Measurements from ENCODE around the gene JPH3. TPM values are rescaled to one million over a fixed set of nuclear protein-coding genes. Genes with fewer than 3 reads are reported as not detected.

The JPH3 gene
- polyA plus RNA-seq, 1 donor (not counting 4 experiments of a cell fraction or from before 2014, with no cell fraction given) = not detected

DNA sequence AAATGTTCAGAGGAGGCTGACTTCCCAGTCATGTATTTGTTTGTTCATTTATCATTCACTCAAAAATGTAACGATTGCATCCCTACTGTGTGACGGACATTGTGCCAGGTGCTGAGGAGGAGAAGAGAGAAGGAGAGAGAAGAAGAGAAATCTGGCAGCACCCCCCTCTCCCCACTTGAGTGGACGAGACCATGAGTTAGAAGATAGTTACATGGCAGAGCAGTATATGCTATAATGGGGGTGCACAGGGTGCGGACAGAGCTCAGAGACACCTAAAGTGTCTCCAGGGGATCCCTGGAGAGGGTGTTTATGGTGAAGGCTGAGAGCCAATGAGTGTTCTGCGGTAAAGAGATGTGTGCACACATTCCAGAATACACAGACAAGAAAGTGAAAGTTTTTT is 6.6 kb upstream of the JPH3 start:
- DNase-seq (ENCODE audit: low read depth, low spot score) (no peak), FAIRE-seq (no peak)
- TF ChIP-seq, protein P1, sequence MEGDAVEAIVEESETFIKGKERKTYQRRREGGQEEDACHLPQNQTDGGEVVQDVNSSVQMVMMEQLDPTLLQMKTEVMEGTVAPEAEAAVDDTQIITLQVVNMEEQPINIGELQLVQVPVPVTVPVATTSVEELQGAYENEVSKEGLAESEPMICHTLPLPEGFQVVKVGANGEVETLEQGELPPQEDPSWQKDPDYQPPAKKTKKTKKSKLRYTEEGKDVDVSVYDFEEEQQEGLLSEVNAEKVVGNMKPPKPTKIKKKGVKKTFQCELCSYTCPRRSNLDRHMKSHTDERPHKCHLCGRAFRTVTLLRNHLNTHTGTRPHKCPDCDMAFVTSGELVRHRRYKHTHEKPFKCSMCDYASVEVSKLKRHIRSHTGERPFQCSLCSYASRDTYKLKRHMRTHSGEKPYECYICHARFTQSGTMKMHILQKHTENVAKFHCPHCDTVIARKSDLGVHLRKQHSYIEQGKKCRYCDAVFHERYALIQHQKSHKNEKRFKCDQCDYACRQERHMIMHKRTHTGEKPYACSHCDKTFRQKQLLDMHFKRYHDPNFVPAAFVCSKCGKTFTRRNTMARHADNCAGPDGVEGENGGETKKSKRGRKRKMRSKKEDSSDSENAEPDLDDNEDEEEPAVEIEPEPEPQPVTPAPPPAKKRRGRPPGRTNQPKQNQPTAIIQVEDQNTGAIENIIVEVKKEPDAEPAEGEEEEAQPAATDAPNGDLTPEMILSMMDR (optimal IDR thresholded peaks at IDR 0.05 in 1 of 3, IDR thresholded peaks at IDR 0.05 in 1 of 3, conservative IDR thresholded peaks at IDR 0.05 in 1 of 3; ENCODE audit: extremely low read depth in 1 of 3, insufficient read depth in 2 of 3, low read length in 3 of 3) = no peak
- no peak for TF ChIP-seq EZH2 (IDR thresholded peaks at IDR 0.05; ENCODE audit: low read length)
- H4K20me1 ChIP-seq (ENCODE audit: control insufficient read depth, extremely low read depth, insufficient read depth, low read length) = no peaks in the 10 kb centered on the region
- no peak overlapping the region for H3K27ac ChIP-seq (ENCODE audit: control insufficient read depth, insufficient read depth, low read length)
- H3K9me3 ChIP-seq (ENCODE audit: control insufficient read depth, low read depth, low read length) = no peaks in the 10 kb centered on the region
- dilution Hi-C loops (cut with MboI; ENCODE audit: extremely low pct_ligation_motif_present, low sequenced_read_pairs) = no loop called here
- H2AFZ ChIP-seq (ENCODE audit: control insufficient read depth, low read length) = no peak overlapping the region
- no peak overlapping the region for H3K4me3 ChIP-seq (ENCODE audit: control insufficient read depth in 2 of 3, extremely low read depth in 1 of 3, insufficient read depth in 2 of 3, low read depth in 1 of 3, low read length in 3 of 3)
- H3K9ac ChIP-seq (ENCODE audit: control insufficient read depth, extremely low read depth, insufficient read depth, low read length) = no peak overlapping the region
- no peaks in the 10 kb centered on the region for H3K79me2 ChIP-seq (ENCODE audit: control insufficient read depth, insufficient read depth, low read length)
- no peaks in the 10 kb centered on the region for H3K36me3 ChIP-seq (ENCODE audit: control insufficient read depth in 2 of 2, extremely low read depth in 1 of 2, insufficient read depth in 2 of 2, low read length in 2 of 2)
- peaks cover 28% of the 10 kb centered on the region for H3K27me3 ChIP-seq (ENCODE audit: control insufficient read depth, extremely low read depth, insufficient read depth, low read length)
- no peaks in the 10 kb centered on the region for H3K4me1 ChIP-seq (ENCODE audit: control insufficient read depth, extremely low read depth, insufficient read depth, low read length)
- no peaks in the 10 kb centered on the region for H3K9me1 ChIP-seq (ENCODE audit: control insufficient read depth, extremely low read depth, insufficient read depth, low read length)
- H3K4me2 ChIP-seq (ENCODE audit: control insufficient read depth, extremely low read depth, insufficient read depth, low read depth, low read length) = no peak overlapping the region

DNA sequence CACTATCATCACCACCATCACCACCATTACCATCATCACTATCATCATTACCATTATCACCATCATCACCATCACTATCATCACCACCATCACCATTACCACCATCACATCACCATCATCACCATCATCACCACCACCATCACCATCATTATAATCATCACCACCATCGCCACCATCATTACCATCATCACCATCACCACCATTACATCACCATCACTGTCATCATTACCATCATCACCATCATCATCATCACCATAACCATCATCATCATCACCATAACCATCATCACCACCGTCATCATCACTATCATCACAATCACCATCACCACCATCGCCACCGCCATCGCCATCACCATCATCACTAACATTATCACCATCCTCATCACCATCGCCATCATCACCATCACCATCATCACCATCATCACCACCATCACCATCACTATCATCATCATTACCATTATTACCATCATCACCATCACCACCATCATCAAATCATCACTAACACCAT is 4.9 kb upstream of the JPH3 start:
- no peaks in the 10 kb centered on the region for H3K9me3 ChIP-seq (ENCODE audit: control insufficient read depth, low read depth, low read length)
- peaks cover 36% of the 10 kb centered on the region for H3K27me3 ChIP-seq (ENCODE audit: control insufficient read depth, extremely low read depth, insufficient read depth, low read length)
- H2AFZ ChIP-seq (ENCODE audit: control insufficient read depth, low read length) = no peak overlapping the region
- no peaks in the 10 kb centered on the region for H3K36me3 ChIP-seq (ENCODE audit: control insufficient read depth in 2 of 2, extremely low read depth in 1 of 2, insufficient read depth in 2 of 2, low read length in 2 of 2)
- H3K4me1 ChIP-seq (ENCODE audit: control insufficient read depth, extremely low read depth, insufficient read depth, low read length) = no peaks in the 10 kb centered on the region
- H3K9me1 ChIP-seq (ENCODE audit: control insufficient read depth, extremely low read depth, insufficient read depth, low read length) = no peaks in the 10 kb centered on the region
- no peak overlapping the region for H3K9ac ChIP-seq (ENCODE audit: control insufficient read depth, extremely low read depth, insufficient read depth, low read length)
- H4K20me1 ChIP-seq (ENCODE audit: control insufficient read depth, extremely low read depth, insufficient read depth, low read length) = no peaks in the 10 kb centered on the region
- H3K79me2 ChIP-seq (ENCODE audit: control insufficient read depth, insufficient read depth, low read length) = no peaks in the 10 kb centered on the region
- FAIRE-seq = no peak
- H3K27ac ChIP-seq (ENCODE audit: control insufficient read depth, insufficient read depth, low read length) = no peak overlapping the region
- dilution Hi-C loops (cut with MboI; ENCODE audit: extremely low pct_ligation_motif_present, low sequenced_read_pairs) = no loop called here
- no peak overlapping the region for H3K4me3 ChIP-seq (ENCODE audit: control insufficient read depth in 2 of 3, extremely low read depth in 1 of 3, insufficient read depth in 2 of 3, low read depth in 1 of 3, low read length in 3 of 3)
- no peak for DNase-seq (ENCODE audit: low read depth, low spot score)
- no peak for TF ChIP-seq EZH2 (IDR thresholded peaks at IDR 0.05; ENCODE audit: low read length)
- TF ChIP-seq, protein P1 (optimal IDR thresholded peaks at IDR 0.05 in 1 of 3, IDR thresholded peaks at IDR 0.05 in 1 of 3, conservative IDR thresholded peaks at IDR 0.05 in 1 of 3; ENCODE audit: extremely low read depth in 1 of 3, insufficient read depth in 2 of 3, low read length in 3 of 3) = no peak
- no peak overlapping the region for H3K4me2 ChIP-seq (ENCODE audit: control insufficient read depth, extremely low read depth, insufficient read depth, low read depth, low read length)
